Vagina (tissue), 2 donors: Measurements from ENCODE around the gene OR8B3. TPM values are rescaled to one million over a fixed set of nuclear protein-coding genes. Genes with fewer than 3 reads are reported as not detected.
"Not testable (repeated sequence)": the region's sequence is repeated elsewhere in the genome, so short reads cannot be mapped to it uniquely, and the experiment has no call there.

ENCODE experiments used
- DNase-seq, 2 donors: peaks; one replicate each; pipeline ENCODE4 v3.0.0-alpha.2; 2017; ENCODE audit errors: extremely low spot score in 2 of 2
- H3K27ac ChIP-seq: fragments of 200-600 bp; sonication (generic); one replicate; pipeline ENCODE4 v1.5.1; 2019
- H3K27me3 ChIP-seq: fragments of 200-600 bp; sonication (generic); one replicate; pipeline ENCODE4 v1.5.1; 2019
- H3K36me3 ChIP-seq, 2 donors: fragments of 200-600 bp; sonication (generic); one replicate each; pipeline ENCODE4 v1.5.1; 2017 to 2019
- H3K4me1 ChIP-seq: fragments of 200-600 bp; sonication (generic); one replicate; pipeline ENCODE4 v1.5.1; 2019
- H3K4me3 ChIP-seq, 2 donors: fragments of 200-600 bp; sonication (generic); 1 replicate in 1 of 2; 2 replicates in 1 of 2; pipeline ENCODE4 v1.5.1; 2016 to 2019
- H3K9me3 ChIP-seq: fragments of 200-600 bp; sonication (generic); one replicate; pipeline ENCODE4 v1.5.1; 2019
- POLR2A ChIP-seq, 2 donors: fragments of 450-650 bp; IDR thresholded peaks; one replicate each; pipeline ENCODE4 v1.6.1; 2017; ENCODE audit warnings: antibody characterized with exemption in 2 of 2, mild to moderate bottlenecking in 2 of 2, moderate library complexity in 2 of 2
- POLR2AphosphoS5 ChIP-seq, 2 donors: sonication (generic); formaldehyde crosslinking; IDR thresholded peaks; one replicate each; pipeline ENCODE4 v1.9.0; 2017; ENCODE audit warnings: antibody characterized with exemption in 2 of 2, mild to moderate bottlenecking in 2 of 2, low read depth in 1 of 2; ENCODE audit not compliant: insufficient read depth in 1 of 2
- intact Hi-C: fragments of 100-400 bp; cut with DNase I; formaldehyde crosslinking; loops from one replicate; pipeline ENCODE4 v1.15.1; 2023
- total RNA-seq: library from RNA; depleted of rRNA; stranded (reverse); fragments of >200 nt; gene quantifications from one replicate; pipeline ENCODE4 v1.2.3, GENCODE V29; 2016
- TF ChIP-seq, protein P1 (sequence below), 3 experiments: fragments of 450-650 bp in 2 of 3; fragments of 200-600 bp in 1 of 3; sonication (generic) in 1 of 3; IDR thresholded peaks; one replicate each; pipeline ENCODE4 v1.5.1; 2017 to 2019; ENCODE audit warnings: antibody characterized with exemption in 3 of 3, mild to moderate bottlenecking in 2 of 3, moderate library complexity in 2 of 3

OR8B3 gene
- total RNA-seq, 1 donor from 2014 or later: not detected

DNA sequence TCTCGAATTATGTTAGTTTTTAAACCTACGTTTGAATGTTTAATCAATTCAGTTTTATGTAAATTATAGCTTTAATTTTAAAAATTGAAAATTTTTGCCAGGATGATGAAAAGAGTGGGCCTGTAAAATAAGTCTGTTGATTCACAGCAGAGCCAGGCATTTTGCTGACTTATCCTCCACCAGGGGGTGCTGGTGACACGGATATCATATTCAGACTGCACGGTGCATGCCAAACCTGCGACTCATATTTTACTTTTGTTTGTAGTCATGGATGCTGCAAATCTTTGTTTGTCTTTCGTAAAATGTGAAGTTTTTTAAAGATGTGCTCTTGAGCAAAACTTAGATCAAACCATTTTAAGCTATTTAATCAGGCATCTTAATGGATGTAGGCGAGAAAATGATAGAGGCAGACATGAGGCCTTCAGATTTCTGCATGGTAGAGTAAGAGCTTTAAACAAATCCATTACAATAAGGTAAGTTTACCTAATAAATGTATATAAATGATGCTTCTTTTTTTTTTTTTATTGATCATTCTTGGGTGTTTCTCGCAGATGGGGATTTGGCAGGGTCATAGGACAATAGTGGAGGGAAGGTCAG is 3.6 kb upstream of the OR8B3 start:
- DNase-seq: no peak

DNA sequence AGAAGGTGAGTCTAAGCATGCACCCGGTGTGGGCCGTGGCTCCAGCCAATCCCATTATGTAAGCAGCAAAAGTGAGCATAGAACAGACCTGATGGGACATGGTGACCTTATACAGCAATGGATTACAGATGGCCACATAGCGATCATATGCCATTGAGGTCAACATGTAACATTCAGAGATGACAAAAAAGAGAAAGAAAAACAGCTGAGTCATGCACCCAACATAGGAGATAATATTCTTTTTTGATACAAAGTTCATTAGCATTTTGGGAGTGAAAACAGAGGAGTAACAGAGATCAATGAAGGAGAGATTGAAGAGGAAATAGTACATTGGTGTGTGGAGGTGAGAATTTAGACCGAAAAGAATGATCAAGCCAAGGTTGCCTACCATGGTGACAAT is 2.0 kb downstream of the OR8B3 start:
- H3K4me3 ChIP-seq, H3K9me3 ChIP-seq, H3K36me3 ChIP-seq, DNase-seq, H3K27me3 ChIP-seq, intact Hi-C loops, H3K27ac ChIP-seq, H3K4me1 ChIP-seq: not testable (repeated sequence)

More for the DNA sequence above, 3.6 kb upstream of the OR8B3 start:
- Histone ChIP-seq H3K27me3 (no peaks in the 10 kb centered on the region), H3K27ac (no peak overlapping the region), H3K4me3 (no peak overlapping the region), H3K4me1 (no peaks in the 10 kb centered on the region), H3K36me3 (no peaks in the 10 kb centered on the region), H3K9me3 (no peaks in the 10 kb centered on the region)
- intact Hi-C loops: no loop called here
- TF ChIP-seq POLR2A (IDR thresholded peaks at IDR 0.05) (no peak), POLR2AphosphoS5 (IDR thresholded peaks at IDR 0.05; ENCODE audit: insufficient read depth in 1 of 2, low read depth in 1 of 2) (no peak)
- TF ChIP-seq, protein P1, sequence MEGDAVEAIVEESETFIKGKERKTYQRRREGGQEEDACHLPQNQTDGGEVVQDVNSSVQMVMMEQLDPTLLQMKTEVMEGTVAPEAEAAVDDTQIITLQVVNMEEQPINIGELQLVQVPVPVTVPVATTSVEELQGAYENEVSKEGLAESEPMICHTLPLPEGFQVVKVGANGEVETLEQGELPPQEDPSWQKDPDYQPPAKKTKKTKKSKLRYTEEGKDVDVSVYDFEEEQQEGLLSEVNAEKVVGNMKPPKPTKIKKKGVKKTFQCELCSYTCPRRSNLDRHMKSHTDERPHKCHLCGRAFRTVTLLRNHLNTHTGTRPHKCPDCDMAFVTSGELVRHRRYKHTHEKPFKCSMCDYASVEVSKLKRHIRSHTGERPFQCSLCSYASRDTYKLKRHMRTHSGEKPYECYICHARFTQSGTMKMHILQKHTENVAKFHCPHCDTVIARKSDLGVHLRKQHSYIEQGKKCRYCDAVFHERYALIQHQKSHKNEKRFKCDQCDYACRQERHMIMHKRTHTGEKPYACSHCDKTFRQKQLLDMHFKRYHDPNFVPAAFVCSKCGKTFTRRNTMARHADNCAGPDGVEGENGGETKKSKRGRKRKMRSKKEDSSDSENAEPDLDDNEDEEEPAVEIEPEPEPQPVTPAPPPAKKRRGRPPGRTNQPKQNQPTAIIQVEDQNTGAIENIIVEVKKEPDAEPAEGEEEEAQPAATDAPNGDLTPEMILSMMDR (IDR thresholded peaks at IDR 0.05): peak in 2 of 3 experiments; percentile 10 to 23

DNA sequence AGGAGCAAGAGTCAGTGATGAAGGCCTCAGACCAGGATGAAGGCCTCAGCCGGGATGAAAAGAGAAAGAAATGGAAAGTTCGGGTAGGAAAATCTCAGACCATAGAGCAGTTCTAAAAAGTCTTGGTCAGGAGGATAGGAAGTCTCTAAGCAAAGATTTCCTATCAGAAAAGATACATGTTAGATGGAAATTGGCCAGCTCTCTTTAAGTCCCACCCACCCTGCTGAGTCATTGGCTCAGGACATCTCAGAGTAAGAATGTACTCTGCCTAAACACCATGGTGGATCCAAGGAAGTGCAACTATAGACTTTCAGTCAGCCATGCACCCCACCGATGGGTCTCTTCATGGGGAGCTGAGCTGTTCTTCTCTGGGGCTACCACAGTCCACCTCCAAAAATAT is 4.4 kb downstream of the OR8B3 start:
- Histone ChIP-seq H3K36me3 (no peaks in the 10 kb centered on the region), H3K4me3 (no peak overlapping the region), H3K27ac (no peak overlapping the region), H3K9me3 (no peaks in the 10 kb centered on the region), H3K27me3 (no peaks in the 10 kb centered on the region), H3K4me1 (no peaks in the 10 kb centered on the region)
- TF ChIP-seq, protein P1 (IDR thresholded peaks at IDR 0.05): no peak
- TF ChIP-seq POLR2AphosphoS5 (IDR thresholded peaks at IDR 0.05; ENCODE audit: insufficient read depth in 1 of 2, low read depth in 1 of 2) (no peak), POLR2A (IDR thresholded peaks at IDR 0.05) (no peak)
- intact Hi-C loops: no loop called here
- no peak for DNase-seq

DNA sequence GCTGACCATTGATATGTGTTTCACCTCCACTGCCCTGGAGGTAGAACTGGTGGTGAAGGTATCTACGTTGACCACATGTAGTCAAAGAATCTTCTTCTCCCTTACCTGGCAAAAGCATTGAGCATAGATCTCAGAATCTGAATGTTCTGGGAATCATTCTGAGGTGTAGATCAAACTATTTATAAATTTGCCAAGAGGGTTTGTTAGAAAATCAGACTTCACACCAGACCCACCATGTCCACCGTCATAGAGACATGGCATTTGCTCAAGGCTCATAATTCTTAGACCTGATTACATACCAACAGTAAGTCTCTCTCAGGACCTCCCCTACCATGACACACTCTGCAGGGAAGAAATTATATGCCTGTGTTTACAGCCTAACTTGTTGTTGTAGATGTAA is 14.4 kb downstream of the OR8B3 start, which contains the start of gene OR8B2:
OR8B2 (minus strand) TSS at position 101 of the 400 bp plus-strand sequence. CDS start 1,156 bp downstream, outside the sequence.
- intact Hi-C loops: no loop called here
- TF ChIP-seq POLR2A (IDR thresholded peaks at IDR 0.05) (no peak), POLR2AphosphoS5 (IDR thresholded peaks at IDR 0.05; ENCODE audit: insufficient read depth in 1 of 2, low read depth in 1 of 2) (no peak)
- TF ChIP-seq, protein P1 (IDR thresholded peaks at IDR 0.05): no peak
- H3K9me3 ChIP-seq: no peaks in the 10 kb centered on the region

DNA sequence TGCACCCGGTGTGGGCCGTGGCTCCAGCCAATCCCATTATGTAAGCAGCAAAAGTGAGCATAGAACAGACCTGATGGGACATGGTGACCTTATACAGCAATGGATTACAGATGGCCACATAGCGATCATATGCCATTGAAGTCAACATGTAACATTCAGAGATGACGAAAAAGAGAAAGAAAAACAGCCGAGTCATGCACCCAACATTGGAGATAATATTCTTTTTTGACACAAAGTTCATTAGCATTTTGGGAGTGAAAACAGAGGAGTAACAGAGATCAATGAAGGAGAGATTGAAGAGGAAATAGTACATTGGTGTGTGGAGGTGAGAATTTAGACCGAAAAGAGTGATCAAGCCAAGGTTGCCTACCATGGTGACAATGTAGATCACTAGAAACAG is 16.0 kb downstream of the OR8B3 start:
- DNase-seq, H3K4me1 ChIP-seq, H3K27me3 ChIP-seq, H3K36me3 ChIP-seq, H3K4me3 ChIP-seq, H3K27ac ChIP-seq, H3K9me3 ChIP-seq, intact Hi-C loops: not testable (repeated sequence)

More for the DNA sequence above, 14.4 kb downstream of the OR8B3 start, which contains the start of gene OR8B2:
- Histone ChIP-seq H3K27ac (no peak within 1 kb of the TSS), H3K4me3 (no peak within 1 kb of the TSS), H3K27me3 (no peaks in the 10 kb centered on the region), H3K36me3 (no peaks in the 10 kb centered on the region), H3K4me1 (no peaks in the 10 kb centered on the region)
- DNase-seq: no peak

GRCh38 chr11:124380585-124380984 is 18.2 kb downstream of the OR8B3 start:
- intact Hi-C loops: no loop called here
- Histone ChIP-seq H3K4me3 (no peak overlapping the region), H3K4me1 (no peaks in the 10 kb centered on the region), H3K9me3 (no peaks in the 10 kb centered on the region), H3K27ac (no peak overlapping the region), H3K36me3 (no peaks in the 10 kb centered on the region), H3K27me3 (no peaks in the 10 kb centered on the region)
- no peak for TF ChIP-seq POLR2AphosphoS5 (IDR thresholded peaks at IDR 0.05; ENCODE audit: insufficient read depth in 1 of 2, low read depth in 1 of 2)
- TF ChIP-seq, protein P1 (IDR thresholded peaks at IDR 0.05): no peak
- no peak for TF ChIP-seq POLR2A (IDR thresholded peaks at IDR 0.05)
- DNase-seq: no peak
